ENCODE data around the gene R3HDM1.

The R3HDM1 gene

GRCh38 chr2:135512099-135512498, 19.2 kb upstream of the R3HDM1 start:
- Histone ChIP-seq H3K27me3 (ENCODE audit: insufficient read depth, low read length) (no peaks in the 10 kb centered on the region), H3K14ac (ENCODE audit: low read length) (no peak overlapping the region), H3K23ac (ENCODE audit: low read length) (no peak overlapping the region), H3K36me3 (ENCODE audit: control insufficient read depth in 1 of 2, insufficient read depth in 2 of 2, low read length in 2 of 2) (no peaks in the 10 kb centered on the region), H4K8ac (ENCODE audit: low read depth, low read length) (no peak overlapping the region), H3K9me3 (ENCODE audit: insufficient read depth, low read depth, low read length) (no peaks in the 10 kb centered on the region), H4K12ac (ENCODE audit: low read depth, low read length) (no peak overlapping the region), H3K4me3 (ENCODE audit: low read depth, low read length) (no peak overlapping the region), H3K18ac (ENCODE audit: low read length) (no peak overlapping the region), H3K79me2 (ENCODE audit: control insufficient read depth, insufficient read depth, low read length, poor library complexity) (no peaks in the 10 kb centered on the region), H3K4ac (ENCODE audit: low read depth, low read length) (no peak overlapping the region), H2AK5ac (ENCODE audit: low read length) (no peak overlapping the region), H3K27ac (ENCODE audit: low read depth, low read length) (no peak overlapping the region), H4K91ac (ENCODE audit: low read depth, low read length) (no peak overlapping the region), H3K9ac (ENCODE audit: low read length) (no peak overlapping the region), H2BK120ac (ENCODE audit: insufficient read depth, low read length, poor library complexity) (no peak overlapping the region), H3K4me1 (ENCODE audit: control insufficient read depth in 1 of 2, insufficient read depth in 2 of 2, low read length in 2 of 2) (no peaks in the 10 kb centered on the region), H3K4me2 (ENCODE audit: low read length) (no peak overlapping the region), H3K79me1 (ENCODE audit: low read length) (no peaks in the 10 kb centered on the region), H2BK12ac (ENCODE audit: low read length) (no peak overlapping the region), H2BK5ac (ENCODE audit: low read depth, low read length, poor library complexity) (no peak overlapping the region), H2AFZ (ENCODE audit: insufficient read depth, low read length, poor library complexity) (no peak overlapping the region)
- DNase-seq = no peak
- WGBS (ENCODE audit: extremely low coverage, insufficient coverage, insufficient read length) = no CpG with 5 or more reads among the region's 2 CpGs

- no peak overlapping the region for H4K91ac ChIP-seq (ENCODE audit: low read depth, low read length)
- no peak overlapping the region for H3K9ac ChIP-seq (ENCODE audit: low read length)
- H2AK5ac ChIP-seq (ENCODE audit: low read length) = no peak overlapping the region
- WGBS (ENCODE audit: extremely low coverage, insufficient coverage, insufficient read length) = no CpG with 5 or more reads among the region's 1 CpG
- no peak overlapping the region for H4K8ac ChIP-seq (ENCODE audit: low read depth, low read length)
- peaks cover 0 to 2% of the 10 kb centered on the region in 2 experiments for H3K36me3 ChIP-seq (ENCODE audit: control insufficient read depth in 1 of 2, insufficient read depth in 2 of 2, low read length in 2 of 2)
- no peaks in the 10 kb centered on the region for H3K27me3 ChIP-seq (ENCODE audit: insufficient read depth, low read length)
- H2BK120ac ChIP-seq (ENCODE audit: insufficient read depth, low read length, poor library complexity) = no peak overlapping the region
- H2BK5ac ChIP-seq (ENCODE audit: low read depth, low read length, poor library complexity) = no peak overlapping the region
- H3K14ac ChIP-seq (ENCODE audit: low read length) = no peak overlapping the region
- no peak overlapping the region for H2AFZ ChIP-seq (ENCODE audit: insufficient read depth, low read length, poor library complexity)
- H4K12ac ChIP-seq (ENCODE audit: low read depth, low read length) = no peak overlapping the region
- no peak overlapping the region for H3K23ac ChIP-seq (ENCODE audit: low read length)
- no peak overlapping the region for H3K27ac ChIP-seq (ENCODE audit: low read depth, low read length)
- no peaks in the 10 kb centered on the region for H3K9me3 ChIP-seq (ENCODE audit: insufficient read depth, low read depth, low read length)
- H3K4me1 ChIP-seq (ENCODE audit: control insufficient read depth in 1 of 2, insufficient read depth in 2 of 2, low read length in 2 of 2) = no peaks in the 10 kb centered on the region
- H3K79me1 ChIP-seq (ENCODE audit: low read length) = peaks cover 2% of the 10 kb centered on the region
- no peak overlapping the region for H3K18ac ChIP-seq (ENCODE audit: low read length)
- H3K79me2 ChIP-seq (ENCODE audit: control insufficient read depth, insufficient read depth, low read length, poor library complexity) = no peaks in the 10 kb centered on the region
- H2BK12ac ChIP-seq (ENCODE audit: low read length) = no peak overlapping the region
- DNase-seq = no peak
- H3K4me3 ChIP-seq (ENCODE audit: low read depth, low read length) = no peak overlapping the region
- H3K4ac ChIP-seq (ENCODE audit: low read depth, low read length) = no peak overlapping the region
- H3K4me2 ChIP-seq (ENCODE audit: low read length) = no peak overlapping the region
These were observed 5.5 kb upstream of the R3HDM1 start for GRCh38 chr2:135525786-135526185.

GRCh38 chr2:135528006-135528405, 3.3 kb upstream of the R3HDM1 start:
- Histone ChIP-seq H3K18ac (ENCODE audit: low read length) (no peak overlapping the region), H3K14ac (ENCODE audit: low read length) (no peak overlapping the region)

GRCh38 chr2:135530313-135531230, 712 bp upstream of the R3HDM1 start, which contains the start of gene ZRANB3:
Gene ZRANB3 (minus strand): TSS chr2:135531218.
- peak within 1 kb of the TSS; percentile 68 for H4K8ac ChIP-seq (ENCODE audit: low read depth, low read length)
- WGBS (ENCODE audit: extremely low coverage, insufficient coverage, insufficient read length) = no CpG with 5 or more reads among the region's 46 CpGs
- H3K18ac ChIP-seq (ENCODE audit: low read length) = peak within 1 kb of the TSS; percentile 71
- peaks cover 4% of the 10 kb centered on the region for H3K79me2 ChIP-seq (ENCODE audit: control insufficient read depth, insufficient read depth, low read length, poor library complexity)
- H2BK12ac ChIP-seq (ENCODE audit: low read length) = no peak within 1 kb of the TSS
- H2AK5ac ChIP-seq (ENCODE audit: low read length) = peak within 1 kb of the TSS; percentile 49
- peaks cover 3% of the 10 kb centered on the region for H3K9me3 ChIP-seq (ENCODE audit: insufficient read depth, low read depth, low read length)
- H2BK120ac ChIP-seq (ENCODE audit: insufficient read depth, low read length, poor library complexity) = peak within 1 kb of the TSS; percentile 46
- no peaks in the 10 kb centered on the region for H3K27me3 ChIP-seq (ENCODE audit: insufficient read depth, low read length)
- H3K36me3 ChIP-seq (ENCODE audit: control insufficient read depth in 1 of 2, insufficient read depth in 2 of 2, low read length in 2 of 2) = peaks cover 0 to 2% of the 10 kb centered on the region in 2 experiments
- H3K4me3 ChIP-seq (ENCODE audit: low read depth, low read length) = peak within 1 kb of the TSS; percentile 98
- H4K91ac ChIP-seq (ENCODE audit: low read depth, low read length) = peak within 1 kb of the TSS; percentile 56
- H4K12ac ChIP-seq (ENCODE audit: low read depth, low read length) = peak within 1 kb of the TSS; percentile 39
- peak within 1 kb of the TSS; percentile 86 for H3K14ac ChIP-seq (ENCODE audit: low read length)
- H3K79me1 ChIP-seq (ENCODE audit: low read length) = peaks cover 9% of the 10 kb centered on the region
- peak within 1 kb of the TSS; percentile 95 for H3K4me2 ChIP-seq (ENCODE audit: low read length)
- peak within 1 kb of the TSS; percentile 68 for H2BK5ac ChIP-seq (ENCODE audit: low read depth, low read length, poor library complexity)
- H3K23ac ChIP-seq (ENCODE audit: low read length) = no peak within 1 kb of the TSS
- H2AFZ ChIP-seq (ENCODE audit: insufficient read depth, low read length, poor library complexity) = peak within 1 kb of the TSS; percentile 89
- H3K4me1 ChIP-seq (ENCODE audit: control insufficient read depth in 1 of 2, insufficient read depth in 2 of 2, low read length in 2 of 2) = no peaks in the 10 kb centered on the region
- peak within 1 kb of the TSS; percentile 69 for H3K27ac ChIP-seq (ENCODE audit: low read depth, low read length)
- H3K9ac ChIP-seq (ENCODE audit: low read length) = peak within 1 kb of the TSS; percentile 87
- DNase-seq = peak; percentile 98
- H3K4ac ChIP-seq (ENCODE audit: low read depth, low read length) = peak within 1 kb of the TSS; percentile 19

More at GRCh38 chr2:135528006-135528405, 3.3 kb upstream of the R3HDM1 start:
- Histone ChIP-seq H4K12ac (ENCODE audit: low read depth, low read length) (no peak overlapping the region), H3K4me2 (ENCODE audit: low read length) (no peak overlapping the region), H4K8ac (ENCODE audit: low read depth, low read length) (no peak overlapping the region), H3K23ac (ENCODE audit: low read length) (no peak overlapping the region), H3K4ac (ENCODE audit: low read depth, low read length) (no peak overlapping the region), H3K4me3 (ENCODE audit: low read depth, low read length) (no peak overlapping the region), H3K9ac (ENCODE audit: low read length) (no peak overlapping the region), H3K36me3 (ENCODE audit: control insufficient read depth in 1 of 2, insufficient read depth in 2 of 2, low read length in 2 of 2) (no peaks in the 10 kb centered on the region), H2BK12ac (ENCODE audit: low read length) (no peak overlapping the region), H4K91ac (ENCODE audit: low read depth, low read length) (no peak overlapping the region), H3K79me2 (ENCODE audit: control insufficient read depth, insufficient read depth, low read length, poor library complexity) (peaks cover 4% of the 10 kb centered on the region), H2AFZ (ENCODE audit: insufficient read depth, low read length, poor library complexity) (no peak overlapping the region), H3K4me1 (ENCODE audit: control insufficient read depth in 1 of 2, insufficient read depth in 2 of 2, low read length in 2 of 2) (no peaks in the 10 kb centered on the region), H3K27me3 (ENCODE audit: insufficient read depth, low read length) (no peaks in the 10 kb centered on the region), H2AK5ac (ENCODE audit: low read length) (no peak overlapping the region), H3K9me3 (ENCODE audit: insufficient read depth, low read depth, low read length) (peaks cover 3% of the 10 kb centered on the region), H3K27ac (ENCODE audit: low read depth, low read length) (no peak overlapping the region), H2BK120ac (ENCODE audit: insufficient read depth, low read length, poor library complexity) (no peak overlapping the region), H2BK5ac (ENCODE audit: low read depth, low read length, poor library complexity) (no peak overlapping the region), H3K79me1 (ENCODE audit: low read length) (peaks cover 9% of the 10 kb centered on the region)
- no CpG with 5 or more reads among the region's 3 CpGs for WGBS (ENCODE audit: extremely low coverage, insufficient coverage, insufficient read length)
- DNase-seq = no peak

All from trophoblast cell (in vitro differentiated cells and primary cell).